Hepatic stellate cell (primary cell): ENCODE data around the gene C11orf97.
"Not testable (repeated sequence)": the region's sequence is repeated elsewhere in the genome, so short reads cannot be mapped to it uniquely, and the experiment has no call there.

Experiments used
- DNase-seq: peaks from one replicate; pipeline ENCODE4 v3.0.0; 2011; ENCODE audit warnings: low spot score

Gene C11orf97

GRCh38 chr11:94557992-94558391, 45.7 kb downstream of the C11orf97 start:
- no peak for DNase-seq

DNA sequence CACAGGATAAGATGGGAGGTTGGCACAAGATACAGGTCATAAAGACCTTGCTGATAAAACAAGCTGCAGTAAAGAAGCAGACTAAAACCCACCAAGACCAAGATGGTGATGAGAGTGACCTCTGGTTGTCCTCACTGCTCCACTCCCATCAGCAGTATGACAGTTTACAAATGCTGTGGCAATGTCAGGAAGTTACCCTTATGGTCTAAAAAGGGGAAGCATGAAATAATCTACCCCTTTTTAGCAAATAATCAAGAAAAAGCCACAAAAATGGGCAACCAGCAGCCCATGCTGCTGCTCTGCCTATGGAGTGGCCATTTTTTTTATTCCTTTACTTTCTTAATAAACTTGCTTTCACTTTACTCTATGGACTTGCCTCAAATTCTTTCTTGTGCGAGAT, 46.2 kb downstream of the C11orf97 start:
- DNase-seq: no peak

DNA sequence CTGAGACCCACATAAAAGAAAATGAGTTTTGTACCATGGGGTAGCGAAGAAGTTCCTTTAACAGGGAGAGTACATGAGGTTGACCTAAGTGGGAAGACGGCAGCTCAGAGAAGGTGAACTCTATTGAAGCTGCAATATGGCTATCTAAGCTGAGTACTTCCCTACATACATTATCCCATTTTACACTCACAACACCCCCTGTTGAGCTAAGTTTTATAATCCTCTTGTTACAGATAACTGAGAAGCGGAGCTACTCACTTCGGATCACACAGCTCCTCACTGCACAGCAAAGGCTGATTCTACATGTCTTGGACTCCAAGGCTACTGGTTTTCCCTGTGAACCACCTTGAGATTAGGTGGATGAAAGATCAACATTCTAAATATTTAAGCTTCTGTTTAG, 46.7 kb downstream of the C11orf97 start:
- DNase-seq: no peak

GRCh38 chr11:94559361-94559760, 47.1 kb downstream of the C11orf97 start:
- DNase-seq: no peak

GRCh38 chr11:94560834-94561233, 48.6 kb downstream of the C11orf97 start:
- DNase-seq: no peak

GRCh38 chr11:94563176-94563847, 51.1 kb downstream of the C11orf97 start:
- DNase-seq: peak; percentile 81

DNA sequence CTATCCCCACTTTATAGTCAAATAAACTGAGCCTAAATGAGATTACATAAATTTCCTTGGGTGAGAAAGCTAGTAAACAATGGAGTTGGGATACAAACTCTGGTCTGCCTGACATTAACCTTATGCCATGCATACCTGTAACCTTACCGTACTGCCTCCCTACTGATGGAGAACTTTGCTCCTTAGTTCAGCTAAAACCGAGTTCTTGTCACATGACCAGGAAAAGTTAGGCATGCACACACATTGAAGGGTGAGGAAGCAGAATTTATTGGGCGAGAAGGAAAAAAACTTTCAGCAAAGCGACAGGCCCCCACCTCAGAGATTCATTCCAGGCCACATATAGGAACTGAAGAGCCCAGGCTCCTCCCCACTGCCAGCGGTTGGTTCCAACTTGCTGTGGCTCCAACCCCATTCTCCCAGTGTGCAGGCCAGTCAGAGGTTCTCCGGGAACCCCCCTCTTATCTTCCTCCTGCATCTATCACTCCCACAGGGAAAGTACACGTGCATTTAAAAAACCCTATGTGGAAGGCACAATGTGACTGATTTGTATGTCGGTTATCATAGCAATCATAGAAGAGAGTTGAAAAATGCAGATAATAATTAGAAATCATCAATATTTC, 51.7 kb downstream of the C11orf97 start:
- no peak for DNase-seq

GRCh38 chr11:94567181-94567670, 55.0 kb downstream of the C11orf97 start, which contains the start of gene PIWIL4:
Gene PIWIL4 (plus strand): TSS chr11:94567368. CDS start chr11:94567519, 151 bp downstream.
- no peak for DNase-seq

DNA sequence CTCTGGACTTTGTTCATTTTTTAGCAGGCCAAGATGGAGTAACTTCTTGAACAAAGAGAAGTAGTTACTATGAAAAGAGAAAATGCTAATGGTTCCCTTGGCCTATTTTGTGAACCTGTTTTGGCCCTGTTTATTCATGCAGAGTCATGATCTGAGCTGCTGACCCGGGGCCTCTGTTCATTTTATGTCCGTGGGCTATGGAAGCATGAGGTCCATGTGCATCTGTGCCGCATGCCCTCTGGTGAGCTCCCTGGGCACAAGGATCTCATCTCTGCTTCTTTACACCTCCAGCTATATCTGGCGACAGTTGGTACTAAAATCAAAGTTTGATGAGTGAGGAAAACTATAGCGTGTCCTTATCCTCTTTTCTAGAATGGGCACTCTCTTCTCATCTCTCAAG, 55.9 kb downstream of the C11orf97 start:
- DNase-seq: no peak

GRCh38 chr11:94568717-94569116, 56.5 kb downstream of the C11orf97 start:
- no peak for DNase-seq

DNA sequence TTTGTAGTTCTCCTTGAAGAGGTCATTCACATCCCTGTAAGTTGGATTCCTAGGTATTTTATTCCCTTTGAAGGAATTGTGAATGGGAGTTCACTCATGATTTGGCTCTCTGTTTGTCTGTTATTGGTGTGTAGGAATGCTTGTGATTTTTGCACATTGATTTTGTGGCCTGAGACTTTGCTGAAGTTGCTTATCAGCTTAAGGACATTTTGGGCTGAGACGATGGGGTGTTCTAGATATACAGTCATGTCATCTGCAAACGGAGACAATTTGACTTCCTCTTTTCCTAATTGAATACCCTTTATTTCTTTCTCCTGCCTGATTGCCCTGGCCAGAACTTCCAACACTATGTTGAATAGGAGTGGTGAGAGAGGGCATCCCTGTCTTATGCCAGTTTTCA, 60.7 kb downstream of the C11orf97 start:
- not testable (repeated sequence) for DNase-seq

- DNase-seq: peak; percentile 29
These were observed 62.1 kb downstream of the C11orf97 start for GRCh38 chr11:94574193-94574961.

DNA sequence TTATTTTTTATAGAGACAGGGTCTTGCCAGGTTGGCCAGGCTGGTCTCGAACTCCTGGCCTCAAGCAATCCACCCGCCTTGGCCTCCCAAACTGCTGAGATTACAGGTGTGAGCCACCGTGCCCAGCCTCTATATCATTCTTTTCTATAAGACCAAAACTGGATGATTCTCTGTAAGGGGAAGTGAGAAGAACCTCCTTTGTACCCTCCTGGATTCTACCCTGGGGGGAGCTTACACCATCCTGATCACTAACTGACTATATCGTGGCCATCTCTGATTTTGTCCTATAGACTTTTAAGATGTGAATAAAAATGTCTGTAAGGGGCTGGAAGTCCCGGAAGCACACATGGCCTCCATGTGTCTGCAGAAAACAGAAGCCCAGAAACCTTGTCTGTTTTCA, 64.0 kb downstream of the C11orf97 start:
- no peak for DNase-seq

GRCh38 chr11:94577841-94578240, 65.6 kb downstream of the C11orf97 start:
- DNase-seq: no peak
